IMR-90 (cell line): ENCODE data around the gene METTL27.

ENCODE experiments used
- BHLHE40 ChIP-seq: fragments of 150-350 bp; IDR thresholded peaks from 2 replicates; pipeline ENCODE4 v1.6.1; 2016; ENCODE audit warnings: mild to moderate bottlenecking, low read depth, low read length
- CTCF ChIP-seq: conservative IDR thresholded peaks from 2 replicates; pipeline ENCODE4 v1.5.1; 2012; ENCODE audit warnings: mild to moderate bottlenecking, low read depth, low read length, improper control_type of control experiment
- RAD21 ChIP-seq: IDR thresholded peaks from 2 replicates; pipeline ENCODE4 v1.6.1; 2012; ENCODE audit warnings: low read length, improper control_type of control experiment
- RCOR1 ChIP-seq: IDR thresholded peaks from 2 replicates; pipeline ENCODE4 v1.6.1; 2012; ENCODE audit warnings: mild to moderate bottlenecking, low read length, improper control_type of control experiment; ENCODE audit not compliant: insufficient replicate concordance

- TF ChIP-seq CTCF (no peak), BHLHE40 (peak; percentile 86), RAD21 (0 out of 2 replicates have a peak, but pooled peaks have one; percentile 5), RCOR1 (no peak)
Measured at GRCh38 chr7:73850781-73851207, 8.5 kb upstream of the METTL27 start.
